Measurements from ENCODE around the gene TPX2.

TPX2 gene, protein sequence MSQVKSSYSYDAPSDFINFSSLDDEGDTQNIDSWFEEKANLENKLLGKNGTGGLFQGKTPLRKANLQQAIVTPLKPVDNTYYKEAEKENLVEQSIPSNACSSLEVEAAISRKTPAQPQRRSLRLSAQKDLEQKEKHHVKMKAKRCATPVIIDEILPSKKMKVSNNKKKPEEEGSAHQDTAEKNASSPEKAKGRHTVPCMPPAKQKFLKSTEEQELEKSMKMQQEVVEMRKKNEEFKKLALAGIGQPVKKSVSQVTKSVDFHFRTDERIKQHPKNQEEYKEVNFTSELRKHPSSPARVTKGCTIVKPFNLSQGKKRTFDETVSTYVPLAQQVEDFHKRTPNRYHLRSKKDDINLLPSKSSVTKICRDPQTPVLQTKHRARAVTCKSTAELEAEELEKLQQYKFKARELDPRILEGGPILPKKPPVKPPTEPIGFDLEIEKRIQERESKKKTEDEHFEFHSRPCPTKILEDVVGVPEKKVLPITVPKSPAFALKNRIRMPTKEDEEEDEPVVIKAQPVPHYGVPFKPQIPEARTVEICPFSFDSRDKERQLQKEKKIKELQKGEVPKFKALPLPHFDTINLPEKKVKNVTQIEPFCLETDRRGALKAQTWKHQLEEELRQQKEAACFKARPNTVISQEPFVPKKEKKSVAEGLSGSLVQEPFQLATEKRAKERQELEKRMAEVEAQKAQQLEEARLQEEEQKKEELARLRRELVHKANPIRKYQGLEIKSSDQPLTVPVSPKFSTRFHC

DNA sequence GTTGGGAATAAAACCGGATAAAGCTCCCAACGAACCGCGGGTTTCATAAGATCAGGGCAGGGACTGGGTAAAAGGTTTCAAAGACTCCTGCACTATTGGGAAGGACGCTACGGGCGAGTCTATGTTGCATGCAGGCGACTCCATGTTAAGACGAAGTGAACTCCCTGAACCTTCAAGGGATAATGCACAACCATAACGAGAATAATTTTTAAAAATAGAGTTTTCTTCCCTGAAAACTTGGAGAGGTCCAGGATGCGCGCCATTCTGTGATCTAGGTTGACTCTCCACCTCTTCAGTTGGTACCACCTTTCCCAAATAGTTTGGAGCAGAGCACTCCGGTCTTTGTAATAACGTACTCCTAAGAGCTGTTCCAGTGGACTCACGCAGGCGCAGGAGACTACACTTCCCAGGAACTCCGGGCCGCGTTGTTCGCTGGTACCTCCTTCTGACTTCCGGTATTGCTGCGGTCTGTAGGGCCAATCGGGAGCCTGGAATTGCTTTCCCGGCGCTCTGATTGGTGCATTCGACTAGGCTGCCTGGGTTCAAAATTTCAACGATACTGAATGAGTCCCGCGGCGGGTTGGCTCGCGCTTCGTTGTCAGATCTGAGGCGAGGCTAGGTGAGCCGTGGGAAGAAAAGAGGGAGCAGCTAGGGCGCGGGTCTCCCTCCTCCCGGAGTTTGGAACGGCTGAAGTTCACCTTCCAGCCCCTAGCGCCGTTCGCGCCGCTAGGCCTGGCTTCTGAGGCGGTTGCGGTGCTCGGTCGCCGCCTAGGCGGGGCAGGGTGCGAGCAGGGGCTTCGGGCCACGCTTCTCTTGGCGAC, at the start of gene TPX2:
Gene TPX2 (plus strand): TSS at position 562 of the 821 bp plus-strand sequence. CDS start 18,187 bp downstream, outside the sequence.
- peak; percentile 69 for DNase-seq (ENCODE audit: low read depth)

GRCh38 chr20:31690124-31690666, 48.9 kb upstream of the TPX2 start:
- no peak for DNase-seq (ENCODE audit: low read depth)

DNA sequence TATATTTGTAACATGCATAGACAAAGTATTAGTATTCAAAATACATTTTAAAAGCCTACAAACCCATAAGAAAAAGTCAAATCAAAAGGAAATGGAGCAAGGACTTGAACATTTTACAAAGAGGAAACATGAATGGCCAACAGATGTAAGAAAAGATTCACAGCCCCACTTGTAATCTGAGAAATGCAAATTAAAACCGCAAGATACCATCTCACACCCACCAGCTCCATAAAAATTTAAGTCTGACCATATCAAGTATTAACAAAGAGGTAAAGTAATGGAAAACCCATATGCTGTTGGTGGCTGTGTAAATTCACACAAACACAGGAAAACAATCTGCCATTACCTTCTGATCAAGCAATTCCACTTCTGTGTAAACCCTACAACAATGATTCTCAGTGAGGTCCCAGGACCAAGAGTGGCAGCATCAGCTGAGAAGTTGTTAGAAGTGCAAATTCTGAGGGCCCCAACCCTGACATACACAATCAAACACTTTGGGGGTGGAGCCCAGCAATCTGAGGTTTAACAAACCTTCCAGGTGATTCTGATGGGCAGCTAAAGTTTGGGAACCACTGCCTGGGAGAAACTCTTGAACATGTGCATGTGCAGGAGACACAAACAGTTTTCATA, 47.3 kb upstream of the TPX2 start:
- DNase-seq (ENCODE audit: low read depth) = no peak

DNA sequence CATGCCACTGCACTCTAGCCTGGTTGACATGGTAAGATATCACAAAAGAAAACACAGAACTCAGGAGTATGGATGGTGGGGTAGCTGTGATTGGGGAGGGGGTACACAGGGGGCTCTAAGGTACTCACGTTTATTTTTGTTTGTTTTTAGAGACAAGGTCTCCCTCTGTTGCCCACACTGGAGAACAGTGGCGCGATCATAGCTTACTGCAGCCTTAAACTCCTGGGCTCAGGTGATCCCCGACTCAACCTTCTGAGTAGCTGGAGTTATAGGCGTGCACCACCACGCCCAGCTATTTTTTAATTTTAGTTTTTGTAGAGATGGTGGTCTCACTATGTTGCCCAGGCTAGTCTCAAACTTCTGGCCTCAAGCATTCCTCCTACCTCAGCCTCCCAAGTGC, 45.7 kb upstream of the TPX2 start:
- no peak for DNase-seq (ENCODE audit: low read depth)

- no peak for DNase-seq (ENCODE audit: low read depth)
Observed at GRCh38 chr20:31693987-31694661, 45.0 kb upstream of the TPX2 start.

GRCh38 chr20:31694842-31695593, 44.1 kb upstream of the TPX2 start:
- no peak for DNase-seq (ENCODE audit: low read depth)

DNA sequence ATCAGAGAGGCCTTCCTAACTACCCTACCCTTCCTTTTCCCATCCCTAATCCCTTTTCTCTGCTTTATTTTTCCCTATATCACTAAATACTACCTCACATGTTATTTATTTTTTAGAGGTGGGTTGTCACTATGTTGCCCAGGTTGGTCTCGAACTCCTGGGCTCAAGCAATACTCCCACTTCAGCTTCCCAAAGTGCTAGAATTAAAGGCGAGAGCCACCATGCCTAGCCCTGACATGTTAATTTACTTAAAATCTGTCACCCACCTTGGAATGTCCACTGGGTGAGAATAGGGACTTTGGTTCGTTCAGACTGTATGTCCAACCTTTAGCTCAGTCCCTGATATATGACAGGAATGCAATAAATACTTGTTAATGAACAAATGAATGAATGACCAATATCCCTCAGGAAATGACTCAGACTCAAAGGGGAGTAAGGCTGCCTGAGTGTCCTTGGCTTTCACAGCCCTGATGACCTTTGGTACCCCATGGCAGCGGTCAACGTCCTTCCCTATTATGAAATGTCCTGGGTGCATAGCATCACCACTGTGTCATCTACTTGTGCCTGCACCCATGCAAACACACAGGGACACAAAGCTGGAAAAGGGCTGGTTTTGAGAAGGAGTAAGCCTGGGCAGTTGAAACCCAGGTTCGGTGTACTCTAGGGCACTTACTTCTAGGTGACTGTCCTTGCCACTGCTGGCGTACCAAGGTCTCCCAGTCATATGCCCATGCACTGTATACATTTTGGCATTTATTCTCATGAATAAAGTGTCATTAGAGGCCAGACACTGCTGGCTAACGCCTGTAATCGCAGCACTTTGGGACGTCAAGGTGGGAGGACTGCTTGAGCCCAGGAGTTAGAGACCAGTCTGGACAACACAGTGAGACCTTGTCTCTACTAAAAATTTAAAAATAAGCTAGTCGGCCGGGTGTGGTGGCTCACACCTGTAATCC, 43.0 kb upstream of the TPX2 start:
- DNase-seq (ENCODE audit: low read depth) = no peak

DNA sequence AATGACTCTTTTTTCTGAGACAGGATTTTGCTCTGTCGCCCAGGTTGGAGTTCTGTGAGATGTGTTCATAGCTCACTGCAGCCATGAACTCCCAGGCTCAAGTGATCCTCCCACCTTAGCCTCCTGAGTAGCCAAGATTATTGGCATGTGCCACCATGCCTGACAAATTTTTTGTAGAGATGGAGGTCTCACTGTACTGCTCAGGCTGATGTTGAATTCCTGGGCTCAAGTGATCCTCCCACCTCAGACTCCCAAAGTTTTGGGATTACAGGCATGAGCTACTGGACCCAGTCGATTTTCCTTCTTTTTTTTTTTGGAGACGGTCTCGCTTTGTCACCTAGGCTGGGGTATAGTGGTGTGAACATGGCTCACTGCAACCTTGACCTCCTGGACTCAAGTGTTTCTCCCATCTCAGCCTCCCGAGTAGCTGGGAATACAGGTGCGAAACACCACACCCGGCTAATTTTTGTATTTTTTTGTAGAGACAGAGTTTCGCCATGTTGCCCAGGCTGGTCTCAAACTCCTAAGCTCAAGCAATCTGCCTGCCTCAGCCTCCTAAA, 40.8 kb upstream of the TPX2 start:
- DNase-seq (ENCODE audit: low read depth) = no peak

- no peak for DNase-seq (ENCODE audit: low read depth)
Observed at GRCh38 chr20:31698803-31699718, 40.0 kb upstream of the TPX2 start.

DNA sequence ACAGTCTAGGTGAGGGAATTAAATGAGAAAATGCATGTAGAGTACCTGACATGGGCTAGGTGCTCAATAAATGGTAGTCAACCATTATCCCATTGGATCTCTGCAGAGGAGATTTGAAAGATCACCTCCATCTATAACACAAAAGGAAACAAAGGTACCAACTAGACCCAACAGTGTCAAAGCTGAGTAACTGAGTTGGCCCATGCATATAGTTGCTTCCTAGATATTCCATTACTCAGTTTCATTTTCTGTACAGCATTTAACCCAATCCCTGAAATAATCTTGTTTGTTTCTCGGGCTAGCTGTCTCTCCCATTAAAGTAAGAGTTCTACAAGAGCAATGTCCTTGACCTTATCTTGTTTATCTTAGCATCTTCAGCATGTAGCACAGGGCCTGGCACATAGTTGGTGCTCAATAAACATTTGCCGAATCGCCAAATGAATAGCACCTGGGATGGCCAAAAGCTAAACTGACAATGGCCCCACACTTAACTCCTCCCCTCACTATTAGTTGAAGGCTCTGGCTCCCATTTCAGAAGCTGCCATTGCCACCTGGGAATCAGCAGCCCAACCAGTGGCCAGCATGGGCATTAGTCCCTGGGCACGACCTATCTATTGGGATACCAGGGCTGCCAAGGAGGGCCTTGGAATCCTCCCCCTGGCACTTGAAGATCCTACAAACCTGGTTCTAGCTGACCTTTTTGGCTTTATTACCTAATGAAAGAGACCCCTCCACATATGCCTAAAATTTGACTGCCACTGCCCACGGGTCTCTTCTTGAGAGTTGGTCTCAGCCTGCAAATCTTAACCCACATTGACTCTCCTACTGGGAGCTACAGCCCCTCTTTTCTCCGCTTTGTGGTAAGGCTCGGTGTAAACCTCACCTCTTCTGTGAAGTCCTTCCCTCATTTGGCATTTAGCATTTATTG, 39.0 kb upstream of the TPX2 start:
- no peak for DNase-seq (ENCODE audit: low read depth)

GRCh38 chr20:31700747-31701146, 38.3 kb upstream of the TPX2 start:
- DNase-seq (ENCODE audit: low read depth) = no peak

GRCh38 chr20:31701591-31701990, 37.5 kb upstream of the TPX2 start:
- no peak for DNase-seq (ENCODE audit: low read depth)

DNA sequence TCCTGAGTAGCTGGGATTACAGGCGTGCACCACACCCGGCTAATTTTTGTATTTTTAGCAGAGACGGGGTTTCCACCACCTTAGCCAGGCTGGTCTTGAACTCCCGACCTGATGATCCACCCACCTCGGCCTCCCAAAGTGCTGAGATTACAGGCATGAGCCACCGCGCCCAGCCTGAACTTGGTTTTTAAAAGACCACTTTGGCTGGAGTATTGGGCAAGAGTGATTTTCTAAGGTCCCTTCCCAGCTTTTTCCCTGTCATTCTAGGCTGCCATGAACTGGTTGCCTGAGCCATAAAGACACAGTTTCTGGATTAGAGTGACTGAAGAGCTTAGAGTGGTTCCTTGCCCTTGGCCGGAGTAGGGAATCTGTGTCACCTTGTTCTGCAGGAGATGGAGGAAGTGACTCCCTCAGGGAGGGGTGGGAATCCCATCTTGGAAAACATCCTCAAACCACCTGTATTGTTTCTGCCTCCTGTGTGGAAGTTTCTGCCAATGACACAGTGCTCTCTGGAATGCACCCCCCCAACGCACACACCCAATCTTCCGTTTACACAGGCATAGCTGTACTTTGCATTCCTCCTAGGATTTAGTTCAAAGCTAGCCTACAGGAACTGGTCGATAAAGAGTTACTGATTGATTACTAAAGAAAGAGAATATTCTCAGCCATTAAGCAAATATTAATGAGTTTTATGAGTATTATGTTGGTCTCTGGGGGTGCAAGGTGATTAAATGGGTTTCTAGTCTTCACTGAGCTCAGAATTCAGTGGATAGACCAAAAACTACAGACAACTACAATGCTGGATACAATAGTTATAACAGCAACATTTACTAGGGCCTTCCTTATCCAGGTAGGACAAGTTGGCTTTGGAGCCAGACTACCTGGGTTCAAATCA, 34.6 kb upstream of the TPX2 start:
- DNase-seq (ENCODE audit: low read depth) = no peak

DNA sequence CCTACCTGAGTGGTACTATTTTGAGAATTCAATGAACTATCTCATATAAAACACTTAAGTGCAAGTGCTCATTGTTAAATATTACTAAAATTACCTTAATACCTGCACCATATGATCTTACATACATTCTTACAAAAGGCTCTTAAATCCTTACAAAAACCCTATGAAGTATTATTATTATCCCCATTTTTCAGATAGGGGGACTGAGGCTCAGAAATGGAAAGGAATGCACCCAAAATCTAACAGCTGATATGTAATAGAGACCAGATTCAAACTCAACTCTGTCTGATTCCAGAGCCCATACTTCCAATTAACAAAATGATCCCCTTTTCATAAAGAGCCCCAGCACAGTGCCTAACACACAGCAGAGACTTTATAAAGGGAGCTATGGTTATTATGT, 33.9 kb upstream of the TPX2 start:
- DNase-seq (ENCODE audit: low read depth) = no peak
